Measurements from ENCODE around the gene ETV2. TPM values are rescaled to one million over a fixed set of nuclear protein-coding genes. Genes with fewer than 3 reads are reported as not detected.
"Not testable (repeated sequence)": the region's sequence is repeated elsewhere in the genome, so short reads cannot be mapped to it uniquely, and the experiment has no call there.

The ETV2 gene, protein sequence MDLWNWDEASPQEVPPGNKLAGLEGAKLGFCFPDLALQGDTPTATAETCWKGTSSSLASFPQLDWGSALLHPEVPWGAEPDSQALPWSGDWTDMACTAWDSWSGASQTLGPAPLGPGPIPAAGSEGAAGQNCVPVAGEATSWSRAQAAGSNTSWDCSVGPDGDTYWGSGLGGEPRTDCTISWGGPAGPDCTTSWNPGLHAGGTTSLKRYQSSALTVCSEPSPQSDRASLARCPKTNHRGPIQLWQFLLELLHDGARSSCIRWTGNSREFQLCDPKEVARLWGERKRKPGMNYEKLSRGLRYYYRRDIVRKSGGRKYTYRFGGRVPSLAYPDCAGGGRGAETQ
- total RNA-seq = 1 to 10 TPM; 1.2 to 6.6 TPM

DNA sequence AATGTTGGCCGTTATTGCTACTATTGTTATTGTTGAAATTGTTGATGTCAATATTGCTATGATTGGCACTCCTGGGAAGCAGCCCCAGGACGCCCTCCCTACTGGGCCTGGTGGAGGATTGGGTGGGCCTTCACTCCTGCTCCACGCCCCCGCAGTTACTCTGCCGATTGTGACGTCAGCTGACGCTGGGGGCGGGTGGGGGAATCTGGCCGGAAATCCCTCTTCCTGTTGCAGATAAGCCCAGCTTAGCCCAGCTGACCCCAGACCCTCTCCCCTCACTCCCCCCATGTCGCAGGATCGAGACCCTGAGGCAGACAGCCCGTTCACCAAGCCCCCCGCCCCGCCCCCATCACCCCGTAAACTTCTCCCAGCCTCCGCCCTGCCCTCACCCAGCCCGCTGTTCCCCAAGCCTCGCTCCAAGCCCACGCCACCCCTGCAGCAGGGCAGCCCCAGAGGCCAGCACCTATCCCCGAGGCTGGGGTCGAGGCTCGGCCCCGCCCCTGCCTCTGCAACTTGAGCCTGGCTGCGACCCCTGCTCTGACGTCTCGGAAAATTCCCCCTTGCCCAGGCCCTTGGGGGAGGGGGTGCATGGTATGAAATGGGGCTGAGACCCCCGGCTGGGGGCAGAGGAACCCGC is at the start of gene ETV2:
ETV2 (plus strand) TSS at position 231 of the 637 bp plus-strand sequence. CDS start 716 bp downstream, outside the sequence.
- Histone ChIP-seq H3K36me3 (peaks cover 0 to 10% of the 10 kb centered on the region in 2 donors), H3K27ac (no peak within 1 kb of the TSS), H3K4me3 (no peak within 1 kb of the TSS), H3K9me3 (no peaks in the 10 kb centered on the region), H3K4me1 (replicated peaks) (no peaks in the 10 kb centered on the region), H3K27me3 (replicated peaks; ENCODE audit: insufficient read depth) (no peaks in the 10 kb centered on the region)
- TF ChIP-seq, protein P1, sequence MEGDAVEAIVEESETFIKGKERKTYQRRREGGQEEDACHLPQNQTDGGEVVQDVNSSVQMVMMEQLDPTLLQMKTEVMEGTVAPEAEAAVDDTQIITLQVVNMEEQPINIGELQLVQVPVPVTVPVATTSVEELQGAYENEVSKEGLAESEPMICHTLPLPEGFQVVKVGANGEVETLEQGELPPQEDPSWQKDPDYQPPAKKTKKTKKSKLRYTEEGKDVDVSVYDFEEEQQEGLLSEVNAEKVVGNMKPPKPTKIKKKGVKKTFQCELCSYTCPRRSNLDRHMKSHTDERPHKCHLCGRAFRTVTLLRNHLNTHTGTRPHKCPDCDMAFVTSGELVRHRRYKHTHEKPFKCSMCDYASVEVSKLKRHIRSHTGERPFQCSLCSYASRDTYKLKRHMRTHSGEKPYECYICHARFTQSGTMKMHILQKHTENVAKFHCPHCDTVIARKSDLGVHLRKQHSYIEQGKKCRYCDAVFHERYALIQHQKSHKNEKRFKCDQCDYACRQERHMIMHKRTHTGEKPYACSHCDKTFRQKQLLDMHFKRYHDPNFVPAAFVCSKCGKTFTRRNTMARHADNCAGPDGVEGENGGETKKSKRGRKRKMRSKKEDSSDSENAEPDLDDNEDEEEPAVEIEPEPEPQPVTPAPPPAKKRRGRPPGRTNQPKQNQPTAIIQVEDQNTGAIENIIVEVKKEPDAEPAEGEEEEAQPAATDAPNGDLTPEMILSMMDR (IDR thresholded peaks at IDR 0.05) = no peak
- TF ChIP-seq POLR2A (IDR thresholded peaks at IDR 0.05) (no peak), POLR2AphosphoS5 (IDR thresholded peaks at IDR 0.05) (no peak)
- WGBS = 22% methylated on average over 21 of the region's 28 CpGs
- no peak for DNase-seq (ENCODE audit: low spot score)
- intact Hi-C loops (cut with DNase I) = no loop called here

DNA sequence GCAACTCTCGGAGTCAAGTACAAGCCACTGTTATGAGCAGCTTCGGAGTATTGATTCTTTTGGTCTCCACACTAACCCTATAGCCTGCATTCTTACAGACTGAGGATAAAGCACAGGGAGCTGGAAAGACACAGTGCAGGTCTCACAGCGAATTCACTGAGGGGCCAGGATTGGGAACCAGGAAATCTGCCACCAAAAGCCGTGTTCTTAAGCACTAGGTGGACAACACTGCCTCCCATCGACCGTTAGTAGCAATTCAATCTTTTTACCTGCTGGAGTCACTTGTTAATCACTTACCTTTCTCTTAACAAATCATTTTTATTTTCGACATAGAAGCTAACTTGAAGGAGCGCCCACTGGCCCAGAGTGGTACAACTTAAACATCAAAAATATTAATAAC is 49.3 kb upstream of the ETV2 start:
- intact Hi-C loops (cut with DNase I) = no loop called here
- 21% methylated on average over 8 of the region's 8 CpGs for WGBS
- no peaks in the 10 kb centered on the region for H3K4me1 ChIP-seq (replicated peaks)
- no peak overlapping the region for H3K4me3 ChIP-seq
- TF ChIP-seq POLR2A (IDR thresholded peaks at IDR 0.05) = no peak
- TF ChIP-seq, protein P1 (IDR thresholded peaks at IDR 0.05) = peak in 3 of 4 experiments; percentile 27 to 38 (median 33)
- TF ChIP-seq POLR2AphosphoS5 (IDR thresholded peaks at IDR 0.05) = no peak
- H3K36me3 ChIP-seq = no peaks in the 10 kb centered on the region
- no peaks in the 10 kb centered on the region for H3K27me3 ChIP-seq (replicated peaks; ENCODE audit: insufficient read depth)
- no peak overlapping the region for H3K27ac ChIP-seq
- no peaks in the 10 kb centered on the region for H3K9me3 ChIP-seq
- DNase-seq (ENCODE audit: low spot score) = peak; percentile 11

DNA sequence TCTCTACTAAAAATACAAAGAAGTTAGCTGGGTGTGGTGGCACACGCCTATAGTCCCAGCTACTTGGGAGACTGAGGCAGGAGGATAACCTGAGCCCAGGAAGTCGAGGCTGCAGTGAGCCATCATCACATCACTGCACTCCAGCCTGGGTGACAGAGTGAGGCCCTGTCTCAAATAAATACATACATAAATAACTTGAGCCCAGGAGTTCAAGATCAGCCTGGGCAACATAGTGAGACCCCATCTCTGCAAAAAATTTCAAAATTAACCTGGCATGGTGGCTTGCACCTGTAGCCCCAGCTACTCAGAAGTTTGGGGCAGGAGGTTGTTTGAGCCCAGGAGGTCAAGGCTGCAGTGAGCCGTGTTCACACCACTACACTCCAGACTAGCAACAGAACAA is 46.5 kb upstream of the ETV2 start:
- intact Hi-C loops (cut with DNase I); DNase-seq (ENCODE audit: low spot score); H3K27me3 ChIP-seq (replicated peaks; ENCODE audit: insufficient read depth); H3K4me1 ChIP-seq (replicated peaks); H3K36me3 ChIP-seq; H3K27ac ChIP-seq; H3K9me3 ChIP-seq; H3K4me3 ChIP-seq: not testable (repeated sequence)
- WGBS = 72% methylated on average over 3 of the region's 3 CpGs

DNA sequence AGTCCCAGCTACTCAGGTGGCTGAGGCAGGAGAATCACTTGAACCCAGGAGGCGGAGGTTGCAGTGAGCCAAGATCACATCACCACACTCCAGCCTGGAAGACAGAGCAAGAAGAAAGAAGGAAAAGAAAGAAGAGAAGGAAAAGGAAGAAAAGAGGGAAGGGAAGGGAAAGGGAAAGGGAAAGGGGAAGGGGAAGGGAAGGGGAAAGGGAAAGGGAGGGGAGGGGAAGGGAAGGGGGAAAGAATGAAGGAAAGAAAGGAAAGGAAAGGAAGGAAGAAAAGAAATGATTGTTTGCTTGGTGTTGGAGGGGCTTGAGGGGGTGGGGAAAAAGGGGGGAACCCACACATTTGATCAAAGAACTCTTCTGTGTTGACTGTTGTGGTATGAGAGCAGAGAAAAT is 45.6 kb upstream of the ETV2 start:
- H3K9me3 ChIP-seq = no peaks in the 10 kb centered on the region
- intact Hi-C loops (cut with DNase I) = no loop called here
- no peak for DNase-seq (ENCODE audit: low spot score)
- H3K36me3 ChIP-seq = no peaks in the 10 kb centered on the region
- H3K4me1 ChIP-seq (replicated peaks) = no peaks in the 10 kb centered on the region
- H3K27ac ChIP-seq = no peak overlapping the region
- no peak for TF ChIP-seq POLR2A (IDR thresholded peaks at IDR 0.05)
- H3K4me3 ChIP-seq = no peak overlapping the region
- 85% methylated on average over 1 of the region's 1 CpG for WGBS
- H3K27me3 ChIP-seq (replicated peaks; ENCODE audit: insufficient read depth) = no peaks in the 10 kb centered on the region

DNA sequence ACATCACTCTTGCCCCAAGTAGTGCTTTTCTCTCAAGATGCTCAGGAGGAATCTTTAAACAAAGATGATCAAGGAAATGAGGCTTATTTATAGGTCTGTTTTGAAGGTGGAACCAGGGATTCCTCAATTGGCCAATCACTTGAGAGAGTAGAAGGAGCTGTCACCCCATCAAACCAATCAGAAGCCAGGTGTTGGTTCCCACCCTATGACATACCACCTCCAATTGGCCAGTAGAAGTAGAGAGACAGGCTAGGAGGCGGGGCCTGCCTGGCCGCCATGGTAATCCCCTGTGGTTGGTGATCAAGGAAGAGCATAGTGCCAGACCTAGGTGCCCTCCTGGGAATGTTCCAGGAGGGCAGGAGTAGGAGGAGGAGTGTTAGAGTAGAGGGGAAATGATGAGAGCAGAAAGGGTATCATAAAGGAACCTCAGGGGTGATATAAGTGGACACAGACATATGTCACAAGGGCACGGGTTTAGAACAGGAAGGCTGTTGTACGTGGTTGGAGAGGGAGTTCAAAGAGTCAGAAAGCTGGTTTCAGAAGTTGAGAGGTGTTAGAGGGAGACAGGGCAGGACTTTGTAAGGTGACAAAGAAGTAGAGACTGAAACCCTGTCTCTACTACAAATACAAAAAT is 45.1 kb upstream of the ETV2 start:
- no peak overlapping the region for H3K27ac ChIP-seq
- H3K36me3 ChIP-seq = no peaks in the 10 kb centered on the region
- intact Hi-C loops (cut with DNase I) = no loop called here
- TF ChIP-seq, protein P1 (IDR thresholded peaks at IDR 0.05) = no peak
- TF ChIP-seq POLR2A (IDR thresholded peaks at IDR 0.05) (no peak), POLR2AphosphoS5 (IDR thresholded peaks at IDR 0.05) (no peak)
- WGBS = 81% methylated on average over 4 of the region's 4 CpGs
- DNase-seq (ENCODE audit: low spot score) = no peak
- H3K4me1 ChIP-seq (replicated peaks) = no peaks in the 10 kb centered on the region
- no peak overlapping the region for H3K4me3 ChIP-seq
- H3K9me3 ChIP-seq = no peaks in the 10 kb centered on the region
- H3K27me3 ChIP-seq (replicated peaks; ENCODE audit: insufficient read depth) = no peaks in the 10 kb centered on the region
